HEK293 (cell line): ENCODE measurements around the gene TAAR9.

Experiments
- CTCF ChIP-seq: fragments of 450-650 bp; formaldehyde crosslinking; IDR thresholded peaks from 2 replicates; pipeline ENCODE4 v1.5.1; 2016; ENCODE audit warnings: missing biosample characterization, missing genetic modification characterization
- HOXC10 ChIP-seq: sonication (generic); formaldehyde crosslinking; IDR thresholded peaks from 2 replicates; pipeline ENCODE4 v1.8.1; 2023; ENCODE audit warnings: mild to moderate bottlenecking, missing genetic modification reagents
- PATZ1 ChIP-seq: fragments of 450-650 bp; formaldehyde crosslinking; IDR thresholded peaks from 2 replicates; pipeline ENCODE4 v1.5.1; 2016; ENCODE audit warnings: missing biosample characterization, missing genetic modification characterization
- REPIN1 ChIP-seq: fragments of 450-650 bp; formaldehyde crosslinking; IDR thresholded peaks from 2 replicates; pipeline ENCODE4 v1.5.1; 2017; ENCODE audit warnings: missing biosample characterization, missing genetic modification characterization, low read depth
- ZNF140 ChIP-seq: fragments of 450-650 bp; formaldehyde crosslinking; IDR thresholded peaks from 2 replicates; pipeline ENCODE4 v1.5.1; 2016; ENCODE audit warnings: missing biosample characterization, missing genetic modification characterization
- ZNF184 ChIP-seq: fragments of 450-650 bp; IDR thresholded peaks from 2 replicates; pipeline ENCODE4 v1.5.1; 2018; ENCODE audit warnings: missing biosample characterization, mild to moderate bottlenecking, missing genetic modification characterization
- ZNF24 ChIP-seq: fragments of 450-650 bp; formaldehyde crosslinking; IDR thresholded peaks from 2 replicates; pipeline ENCODE4 v1.5.1; 2016; ENCODE audit warnings: missing biosample characterization, missing genetic modification characterization
- ZNF335 ChIP-seq: fragments of 450-650 bp; formaldehyde crosslinking; conservative IDR thresholded peaks from 2 replicates; pipeline ENCODE4 v1.5.1; 2016; ENCODE audit warnings: missing biosample characterization, missing genetic modification characterization
- ZNF513 ChIP-seq: fragments of 450-650 bp; IDR thresholded peaks from 2 replicates; pipeline ENCODE4 v1.5.1; 2018; ENCODE audit warnings: missing biosample characterization, missing genetic modification characterization
- ZNF580 ChIP-seq: fragments of 450-650 bp; formaldehyde crosslinking; IDR thresholded peaks from 2 replicates; pipeline ENCODE4 v1.5.1; 2016; ENCODE audit warnings: missing biosample characterization, missing genetic modification characterization
- ZNF623 ChIP-seq: fragments of 450-650 bp; formaldehyde crosslinking; IDR thresholded peaks from 2 replicates; pipeline ENCODE4 v1.5.1; 2016; ENCODE audit warnings: missing biosample characterization, missing genetic modification characterization
- ZNF670 ChIP-seq: fragments of 450-650 bp; formaldehyde crosslinking; IDR thresholded peaks from 2 replicates; pipeline ENCODE4 v1.5.1; 2016; ENCODE audit warnings: missing biosample characterization, missing genetic modification characterization, low read depth
- ZNF776 ChIP-seq: fragments of 450-650 bp; formaldehyde crosslinking; IDR thresholded peaks from 2 replicates; pipeline ENCODE4 v1.5.0; 2017; ENCODE audit warnings: missing biosample characterization, missing genetic modification characterization, borderline replicate concordance

- TF ChIP-seq CTCF (tag by site-specific recombination) (no peak), ZNF24 (no peak), REPIN1 (tag by site-specific recombination) (no peak), ZNF140 (no peak), PATZ1 (tag by site-specific recombination) (no peak), ZNF623 (tag by site-specific recombination) (no peak), ZNF513 (tag by site-specific recombination) (no peak), ZNF776 (tag by site-specific recombination) (no peak), ZNF184 (tag by site-specific recombination) (no peak), ZNF670 (tag by site-specific recombination) (no peak), HOXC10 (CRISPR knock-in tag) (no peak), ZNF580 (tag by site-specific recombination) (no peak), ZNF335 (tag by site-specific recombination) (no peak)
Measured at GRCh38 chr6:132512342-132512637, 25.8 kb upstream of the TAAR9 start.
